ENCODE measurements around the gene C10orf90.

GRCh38 chr10:126533644-126534043 lies 136.8 kb downstream of the C10orf90 start:
- TF ChIP-seq POLR2AphosphoS5 (IDR thresholded peaks at IDR 0.05; ENCODE audit: low read depth, low read length) (no peak), SIN3A (IDR thresholded peaks at IDR 0.05; ENCODE audit: borderline replicate concordance, insufficient read depth, low read length) (no peak), TAF1 (IDR thresholded peaks at IDR 0.05; ENCODE audit: borderline replicate concordance, insufficient read depth, low read length) (no peak), REST (IDR thresholded peaks at IDR 0.05; ENCODE audit: insufficient read depth in 1 of 2, low read depth in 2 of 2, low read length in 2 of 2) (no peak)
